ENCODE results near the gene SFMBT2. TPM values are rescaled to one million over a fixed set of nuclear protein-coding genes. Genes with fewer than 3 reads are reported as not detected.

Gene SFMBT2
- total RNA-seq, 1 experiment from 2014 or later, result 1.3 TPM

- in situ Hi-C loops (cut with HindIII; ENCODE audit: low pct_unique_long_range_greater_than_20kb, low sequenced_read_pairs) (no loop called here), intact Hi-C loops (cut with micrococcal nuclease; ENCODE audit: unreplicated experiment) (no loop called here)
- Histone ChIP-seq H3K9me3 (ENCODE audit: control insufficient read depth, insufficient read depth, low read depth, low read length) (no peaks in the 10 kb centered on the region), H3K27ac (ENCODE audit: low read length) (no peak overlapping the region), H3K36me3 (ENCODE audit: control insufficient read depth, insufficient read depth, low read length) (no peaks in the 10 kb centered on the region), H3K4me3 (ENCODE audit: low read depth in 2 of 2, low read length in 2 of 2) (no peak overlapping the region), H3K27me3 (ENCODE audit: control insufficient read depth, insufficient read depth, low read length) (no peaks in the 10 kb centered on the region), H3K4me1 (ENCODE audit: control insufficient read depth, insufficient read depth, low read length) (no peaks in the 10 kb centered on the region)
- DNase-seq (ENCODE audit: low read depth, low spot score), result no peak
- no TSS peak for BruUV-seq (replicated peaks)
- TF ChIP-seq POLR2AphosphoS5 (IDR thresholded peaks at IDR 0.05; ENCODE audit: low read depth, low read length) (no peak), SIN3A (IDR thresholded peaks at IDR 0.05; ENCODE audit: borderline replicate concordance, insufficient read depth, low read depth, low read length) (no peak), TCF7L2 (IDR thresholded peaks at IDR 0.05; ENCODE audit: low read depth, low read length) (no peak), REST (IDR thresholded peaks at IDR 0.05; ENCODE audit: insufficient read depth in 1 of 2, low read depth in 2 of 2, low read length in 1 of 2) (no peak), CTCF (IDR thresholded peaks at IDR 0.05) (no peak)
- ChIA-PET POLR2A (no interaction called here), CTCF (no interaction called here)
- no peak for ATAC-seq
Observed at GRCh38 chr10:7117177-7117799, 293.5 kb downstream of the SFMBT2 start.

GRCh38 chr10:7111561-7111960 is 299.3 kb downstream of the SFMBT2 start:
- H3K4me3 ChIP-seq (ENCODE audit: low read depth in 2 of 2, low read length in 2 of 2), result no peak overlapping the region
- in situ Hi-C loops (cut with HindIII; ENCODE audit: low pct_unique_long_range_greater_than_20kb, low sequenced_read_pairs) (no loop called here), intact Hi-C loops (cut with micrococcal nuclease; ENCODE audit: unreplicated experiment) (no loop called here)
- ATAC-seq (no peak), DNase-seq (ENCODE audit: low read depth, low spot score) (no peak)
- no peaks in the 10 kb centered on the region for H3K9me3 ChIP-seq (ENCODE audit: control insufficient read depth, insufficient read depth, low read depth, low read length)
- no peaks in the 10 kb centered on the region for H3K27me3 ChIP-seq (ENCODE audit: control insufficient read depth, insufficient read depth, low read length)
- no peaks in the 10 kb centered on the region for H3K36me3 ChIP-seq (ENCODE audit: control insufficient read depth, insufficient read depth, low read length)
- TF ChIP-seq REST (IDR thresholded peaks at IDR 0.05; ENCODE audit: insufficient read depth in 1 of 2, low read depth in 2 of 2, low read length in 1 of 2), result no peak
- no peak for TF ChIP-seq TCF7L2 (IDR thresholded peaks at IDR 0.05; ENCODE audit: low read depth, low read length)
- no peak for TF ChIP-seq CTCF (IDR thresholded peaks at IDR 0.05)
- no TSS peak for BruUV-seq (replicated peaks)
- ChIA-PET POLR2A (no interaction called here), CTCF (interaction anchor here (0.9 kb wide), 1 partner anchor 156 kb away, joined by 3 read pairs; no protein-coding TSS in a partner anchor)
- H3K27ac ChIP-seq (ENCODE audit: low read length), result no peak overlapping the region
- no peaks in the 10 kb centered on the region for H3K4me1 ChIP-seq (ENCODE audit: control insufficient read depth, insufficient read depth, low read length)

All from Panc1 (cell line).